Right lung (tissue), 10 donors: Measurements from ENCODE around the gene HMX2. TPM values are rescaled to one million over a fixed set of nuclear protein-coding genes. Genes with fewer than 3 reads are reported as not detected.

ENCODE experiments used
- DNase-seq, 2 donors: peaks; one replicate each; pipeline ENCODE4 v3.0.0-alpha.2; 2013
- long read RNA-seq, 8 donors: transcript quantifications; one replicate each; lab custom pipeline, GENCODE V29; 2026
- polyA plus RNA-seq, 5 donors: library from polyadenylated mRNA; unstranded; fragments of 120-200 nt; gene quantifications; one replicate each; pipeline versions ENCODE4 v1.2.1 to v1.2.3, GENCODE V29; 2013; ENCODE audit warnings: inconsistent platforms in 1 of 5, low replicate concordance in 1 of 5; ENCODE audit not compliant: insufficient read length in 5 of 5, insufficient read depth in 1 of 5

Gene HMX2, protein sequence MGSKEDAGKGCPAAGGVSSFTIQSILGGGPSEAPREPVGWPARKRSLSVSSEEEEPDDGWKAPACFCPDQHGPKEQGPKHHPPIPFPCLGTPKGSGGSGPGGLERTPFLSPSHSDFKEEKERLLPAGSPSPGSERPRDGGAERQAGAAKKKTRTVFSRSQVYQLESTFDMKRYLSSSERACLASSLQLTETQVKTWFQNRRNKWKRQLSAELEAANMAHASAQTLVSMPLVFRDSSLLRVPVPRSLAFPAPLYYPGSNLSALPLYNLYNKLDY
- polyA plus RNA-seq: not detected
- long read RNA-seq, donor 1: 0 reads
- long read RNA-seq, donor 2: 0 reads
- long read RNA-seq, donor 3: 0 reads
- long read RNA-seq, donor 4: 0 reads
- long read RNA-seq, donor 5: 0 reads
- long read RNA-seq, donor 6: 0 reads
- long read RNA-seq, donor 7: 0 reads
- long read RNA-seq, donor 8: 0 reads

GRCh38 chr10:123147635-123148413 is at the start of gene HMX2:
HMX2 (plus strand) TSS chr10:123148136; CDS start chr10:123148379, 243 bp downstream.
- no peak for DNase-seq

DNA sequence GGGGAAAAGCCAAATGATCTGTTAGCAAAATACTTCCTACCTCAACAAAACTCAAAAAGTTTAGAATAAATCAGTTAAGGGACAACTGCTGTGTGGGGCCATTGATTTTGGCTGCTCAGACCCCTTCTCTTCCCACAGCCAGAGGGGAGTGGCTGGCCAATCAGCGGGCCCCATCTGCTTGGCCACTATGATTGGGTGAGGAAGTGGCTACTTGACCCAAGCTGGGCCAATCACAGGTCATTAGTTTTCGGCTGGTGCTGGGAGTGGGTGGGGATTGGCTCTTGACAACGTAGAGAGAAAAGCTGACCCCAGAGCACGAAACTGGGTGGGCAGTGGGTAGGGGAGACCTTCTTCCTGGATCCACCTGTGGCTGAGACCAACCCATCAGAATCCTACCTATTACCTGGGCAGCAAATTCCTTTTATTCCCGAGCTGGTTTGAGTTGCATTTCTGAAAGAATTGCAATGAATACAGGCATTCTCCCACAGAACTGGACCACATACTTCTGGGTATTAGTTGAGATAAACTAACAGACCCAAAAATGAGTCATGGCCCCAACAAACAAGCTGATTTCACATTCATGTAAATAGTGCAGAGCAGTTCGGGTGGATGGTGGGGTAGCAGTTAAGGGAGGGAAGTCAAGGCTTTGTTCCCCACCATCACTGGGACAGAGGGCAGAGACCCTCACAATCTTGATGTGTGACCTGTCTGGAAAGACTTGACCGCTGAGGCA is 47.7 kb upstream of the HMX2 start:
- no peak for DNase-seq

DNA sequence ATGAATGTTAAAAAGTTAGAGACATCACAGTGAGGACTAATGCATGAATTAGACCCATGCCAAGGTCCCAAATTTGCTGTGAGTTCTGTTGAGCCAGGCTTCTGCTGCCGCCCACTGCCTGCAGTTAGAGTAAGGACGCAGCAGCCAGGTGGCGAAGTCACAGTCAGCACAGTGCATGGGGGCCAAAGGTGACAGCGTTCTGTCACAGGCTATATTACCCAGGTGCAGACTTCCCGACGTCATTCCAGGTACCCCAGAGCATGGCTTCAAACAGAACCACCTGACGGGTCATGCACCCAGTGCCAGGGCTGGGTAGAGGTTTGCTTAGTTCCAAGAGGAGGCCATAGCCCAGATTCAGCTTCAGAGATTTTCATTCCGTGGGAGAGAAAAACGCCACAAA is 46.1 kb upstream of the HMX2 start:
- no peak for DNase-seq

GRCh38 chr10:123102673-123103072 is 45.3 kb upstream of the HMX2 start:
- no peak for DNase-seq

DNA sequence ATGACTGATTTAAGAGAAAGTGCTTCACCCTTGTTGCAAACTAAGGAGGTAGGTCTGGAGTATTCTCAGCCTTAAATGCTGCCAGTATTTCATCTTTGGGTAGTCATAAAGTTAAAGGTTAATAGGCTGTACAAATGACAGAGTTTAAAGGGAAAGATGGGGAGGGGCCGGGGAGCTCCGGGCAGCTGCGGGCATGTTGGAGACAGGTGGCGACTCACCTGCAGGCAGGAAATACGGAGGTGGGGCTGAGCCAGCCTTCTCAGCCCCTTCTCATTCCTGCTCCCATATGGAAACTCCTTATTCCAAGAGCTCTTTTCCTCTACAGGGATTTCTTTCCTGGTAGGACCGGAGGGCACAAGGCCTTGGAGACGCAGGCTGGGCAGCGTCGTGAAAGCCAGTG is 44.0 kb upstream of the HMX2 start:
- no peak for DNase-seq

DNA sequence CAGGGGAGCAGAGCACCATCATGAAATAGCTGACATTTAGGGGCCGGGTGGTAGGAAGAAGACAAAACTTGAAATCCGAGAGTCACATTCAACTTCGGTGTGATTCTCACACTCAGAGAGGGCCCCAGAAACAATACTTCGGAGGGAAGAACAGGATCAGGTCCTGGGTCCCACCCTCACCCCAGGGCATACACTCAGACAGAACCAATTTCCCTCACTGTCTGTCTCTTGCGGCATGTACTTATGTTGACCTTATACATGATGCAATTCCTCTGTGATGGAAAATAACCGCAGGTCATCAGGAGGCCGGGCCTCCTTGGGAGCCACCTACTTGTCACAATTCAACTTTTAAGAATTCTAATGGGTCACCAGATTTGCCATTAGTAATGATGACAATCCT is 38.5 kb upstream of the HMX2 start:
- DNase-seq: no peak

DNA sequence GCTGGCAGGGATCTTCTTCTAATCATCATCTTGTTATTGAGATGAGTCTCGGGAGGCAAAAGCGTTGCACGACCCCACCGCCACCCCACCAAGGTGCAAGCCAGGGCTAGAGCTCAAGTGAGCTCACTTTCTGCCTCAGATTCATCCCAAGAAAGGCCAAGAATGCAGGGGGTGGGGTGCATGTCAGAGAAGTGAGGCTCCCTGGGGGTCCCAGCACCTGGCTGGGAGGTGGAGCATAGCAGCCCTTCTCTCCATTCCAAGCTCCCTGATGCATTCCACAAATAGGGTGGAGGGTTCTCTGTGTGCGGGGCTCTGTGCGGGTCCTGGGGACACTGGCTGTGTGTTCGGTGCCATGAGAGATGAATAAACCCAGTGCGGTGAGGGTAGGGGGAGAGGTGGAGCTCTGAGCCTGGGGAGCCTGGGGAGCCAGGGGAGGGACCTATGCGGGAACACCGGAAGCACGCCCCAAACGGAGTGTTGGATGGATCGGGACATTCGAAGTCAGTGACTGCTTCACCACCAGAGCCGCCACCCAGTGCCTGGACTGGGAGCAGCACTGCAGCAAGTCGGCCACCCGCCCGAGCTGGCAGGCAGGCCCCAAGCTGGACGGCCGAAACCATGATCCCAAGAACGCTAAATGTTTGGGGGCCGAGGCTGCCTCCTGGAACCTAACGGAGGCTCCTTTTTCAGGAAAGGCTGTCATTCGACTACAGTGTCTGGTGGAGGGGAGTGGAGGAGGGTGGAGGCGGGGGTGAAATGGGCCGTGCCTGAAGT is 30.1 kb upstream of the HMX2 start:
- no peak for DNase-seq

- DNase-seq: no peak
Observed at GRCh38 chr10:123119081-123119480, 28.9 kb upstream of the HMX2 start.

DNA sequence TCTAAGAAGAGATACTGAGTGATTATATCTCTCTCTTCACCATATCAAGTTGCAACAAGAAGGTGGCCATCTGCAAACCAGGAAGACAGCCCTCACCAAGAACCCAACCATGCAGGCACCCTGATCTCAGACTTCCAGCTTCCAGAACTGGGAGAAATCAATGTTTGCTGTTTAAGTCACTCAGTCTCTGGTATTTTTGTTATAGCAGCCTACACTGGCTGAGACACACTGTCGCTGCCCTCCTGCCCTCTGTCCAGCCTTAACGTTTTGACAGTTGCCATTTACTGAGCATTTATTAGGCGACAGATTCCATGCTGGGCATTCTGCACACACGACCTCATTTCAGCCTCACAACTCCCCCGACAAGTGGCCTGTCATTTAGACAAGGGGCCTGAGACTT is 21.7 kb upstream of the HMX2 start:
- DNase-seq: no peak

GRCh38 chr10:123129618-123130271 is 18.2 kb upstream of the HMX2 start:
- DNase-seq: no peak

GRCh38 chr10:123132576-123133477 is 15.1 kb upstream of the HMX2 start:
- DNase-seq: peak; percentile 73 to 83

GRCh38 chr10:123133541-123134342 is 14.2 kb upstream of the HMX2 start:
- DNase-seq: no peak

- DNase-seq: no peak
Observed at GRCh38 chr10:123134343-123134914, 13.5 kb upstream of the HMX2 start.

DNA sequence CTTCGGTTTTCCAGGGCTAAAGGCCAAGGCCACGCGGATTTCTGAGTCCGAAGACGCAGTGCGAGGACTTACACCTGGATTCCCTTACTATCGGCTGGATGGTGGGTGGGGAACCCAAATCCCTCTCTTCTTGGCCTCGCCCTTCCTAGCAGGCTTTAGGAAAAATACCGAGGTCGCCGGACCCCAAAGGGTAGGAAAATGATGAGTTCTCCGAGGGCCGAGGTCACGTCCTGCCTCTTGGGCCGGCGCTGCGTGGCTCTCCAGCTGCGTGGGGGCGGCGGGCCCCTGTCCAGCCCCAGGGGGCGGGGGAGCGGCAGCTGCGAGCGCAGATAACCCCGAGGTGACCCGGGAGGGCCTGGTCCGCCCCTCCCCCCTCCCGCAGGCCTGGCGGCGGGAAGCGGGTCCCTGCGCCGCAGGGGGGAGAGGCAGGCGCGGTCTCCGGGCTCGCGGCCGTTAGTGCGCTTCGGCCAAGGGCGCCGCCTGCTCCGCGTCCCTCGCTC is 13.0 kb upstream of the HMX2 start:
- DNase-seq: no peak

DNA sequence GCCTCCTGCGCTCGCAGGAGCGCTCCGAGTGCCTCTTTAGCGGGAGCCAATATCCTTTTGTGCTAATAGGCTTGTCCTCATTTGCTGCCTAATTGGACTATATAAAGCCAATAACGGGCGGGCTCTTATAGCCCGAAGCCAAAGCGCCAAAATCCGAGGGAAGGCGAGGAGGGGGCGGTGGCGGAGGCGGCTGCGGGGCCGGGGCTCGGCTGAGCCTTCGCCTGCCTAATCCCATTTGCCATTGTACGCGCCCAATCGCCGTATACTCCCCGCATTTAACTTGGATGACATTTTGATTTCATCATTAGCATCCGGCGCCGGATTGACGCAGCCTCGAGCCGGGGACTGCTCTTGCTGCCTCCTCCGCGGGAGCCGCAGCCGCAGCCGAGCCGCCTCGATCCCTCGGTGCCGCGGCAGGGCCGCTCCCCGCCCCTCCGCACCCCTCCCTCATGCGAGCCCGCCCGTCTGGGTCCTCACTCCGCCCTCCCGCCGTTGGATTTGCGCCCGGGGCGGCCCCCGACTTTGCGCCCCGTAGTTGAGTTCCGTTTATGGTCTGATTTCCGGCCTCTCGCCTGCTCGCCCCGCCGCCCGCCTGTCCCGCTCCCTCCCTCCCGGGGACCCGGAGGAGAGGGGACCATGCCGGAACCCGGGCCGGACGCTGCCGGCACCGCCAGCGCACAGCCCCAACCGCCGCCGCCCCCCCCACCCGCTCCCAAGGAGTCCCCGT is 12.4 kb upstream of the HMX2 start, which contains the start of gene HMX3:
HMX3 (plus strand) TSS at position 556 of the 727 bp plus-strand sequence; CDS start at position 637, 81 bp downstream.
- DNase-seq: no peak

DNA sequence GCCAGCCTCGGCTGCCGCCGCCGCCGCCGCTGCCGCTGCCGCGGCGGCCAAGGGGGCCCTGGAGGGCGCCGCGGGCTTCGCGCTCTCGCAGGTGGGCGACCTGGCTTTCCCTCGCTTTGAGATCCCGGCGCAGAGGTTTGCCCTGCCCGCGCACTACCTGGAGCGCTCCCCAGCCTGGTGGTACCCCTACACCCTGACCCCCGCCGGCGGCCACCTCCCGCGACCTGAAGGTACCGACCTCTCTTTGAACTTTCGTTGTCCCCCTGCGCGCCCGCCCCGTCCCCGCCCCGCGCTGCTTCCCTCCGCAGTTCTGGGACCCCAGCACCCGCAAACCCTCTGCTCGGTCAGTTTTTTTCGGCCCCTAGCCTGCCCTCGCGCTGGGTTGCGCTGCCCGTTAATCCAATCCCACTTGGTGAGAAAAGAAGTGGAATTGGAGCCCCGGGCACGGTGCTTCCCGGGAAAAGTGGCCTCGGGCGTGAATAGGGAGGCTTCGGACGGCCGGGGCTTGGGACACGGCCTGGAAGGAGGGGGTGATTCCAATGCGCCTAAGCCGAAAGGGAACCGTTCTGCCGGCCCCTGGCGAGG is 11.6 kb upstream of the HMX2 start:
- DNase-seq: no peak
